CD4-positive, alpha-beta T cell treated with Interleukin-15 for 1 hour (primary cell): Measurements from ENCODE around the gene SIM1.
"Not testable (repeated sequence)": the region's sequence is repeated elsewhere in the genome, so short reads cannot be mapped to it uniquely, and the experiment has no call there.

Source experiments
- DNase-seq: peaks from one replicate; pipeline ENCODE4 v3.0.0-alpha.2; 2020

Gene SIM1

GRCh38 chr6:100417036-100417435, 47.7 kb downstream of the SIM1 start:
- DNase-seq: no peak

GRCh38 chr6:100415768-100416167, 49.0 kb downstream of the SIM1 start:
- no peak for DNase-seq

- no peak for DNase-seq
Measured at GRCh38 chr6:100412872-100413271, 51.8 kb downstream of the SIM1 start.

- DNase-seq: no peak
Measured at GRCh38 chr6:100404051-100404450, 60.7 kb downstream of the SIM1 start.

GRCh38 chr6:100393493-100393892, 71.2 kb downstream of the SIM1 start:
- DNase-seq: no peak

- no peak for DNase-seq
Measured at GRCh38 chr6:100392423-100392822, 72.3 kb downstream of the SIM1 start.

- no peak for DNase-seq
Measured at GRCh38 chr6:100388868-100389519, 75.7 kb downstream of the SIM1 start.

- no peak for DNase-seq
Measured at GRCh38 chr6:100382767-100383195, 81.9 kb downstream of the SIM1 start.

- DNase-seq: no peak
Measured at GRCh38 chr6:100382031-100382430, 82.7 kb downstream of the SIM1 start.

GRCh38 chr6:100381111-100381510, 83.6 kb downstream of the SIM1 start:
- no peak for DNase-seq

GRCh38 chr6:100379386-100379785, 85.3 kb downstream of the SIM1 start:
- no peak for DNase-seq

GRCh38 chr6:100378576-100378975, 86.1 kb downstream of the SIM1 start:
- DNase-seq: no peak

- DNase-seq: no peak
Measured at GRCh38 chr6:100376103-100376502, 88.6 kb downstream of the SIM1 start.

- DNase-seq: no peak
Measured at GRCh38 chr6:100372326-100373091, 92.2 kb downstream of the SIM1 start.

- no peak for DNase-seq
Measured at GRCh38 chr6:100371591-100371990, 93.1 kb downstream of the SIM1 start.

- DNase-seq: no peak
Measured at GRCh38 chr6:100370265-100370664, 94.5 kb downstream of the SIM1 start.

GRCh38 chr6:100366419-100366818, 98.3 kb downstream of the SIM1 start:
- no peak for DNase-seq

GRCh38 chr6:100363651-100364050, 101.1 kb downstream of the SIM1 start:
- no peak for DNase-seq

- not testable (repeated sequence) for DNase-seq
Measured at GRCh38 chr6:100354736-100355641, 109.7 kb downstream of the SIM1 start.

GRCh38 chr6:100353276-100354015, 111.3 kb downstream of the SIM1 start:
- DNase-seq: no peak

GRCh38 chr6:100350139-100350538, 114.6 kb downstream of the SIM1 start:
- DNase-seq: no peak

GRCh38 chr6:100349366-100349765, 115.4 kb downstream of the SIM1 start:
- DNase-seq: no peak
